H1 (cell line): ENCODE measurements around the gene GAS7. TPM values are rescaled to one million over a fixed set of nuclear protein-coding genes. Genes with fewer than 3 reads are reported as not detected.

Experiments used
- EP300 ChIP-seq, 2 experiments: IDR thresholded peaks; 1 replicate in 1 of 2; 2 replicates in 1 of 2; pipeline ENCODE4 v1.6.1; 2011 to 2012; ENCODE audit warnings: low read depth in 2 of 2, low read length in 2 of 2, mild to moderate bottlenecking in 2 of 2, borderline replicate concordance in 1 of 2, inconsistent platforms in 1 of 2, moderate library complexity in 1 of 2
- KDM1A ChIP-seq: fragments of 200-600, 300-600 bp; sonication (generic); IDR thresholded peaks from 2 replicates; pipeline ENCODE4 v1.7.1; 2016; ENCODE audit warnings: mild to moderate bottlenecking, low read length, borderline replicate concordance
- MAFK ChIP-seq: IDR thresholded peaks from 2 replicates; pipeline ENCODE4 v1.6.1; 2012; ENCODE audit warnings: low read depth, mild to moderate bottlenecking, improper control_type of control experiment, low read length
- POLR2A ChIP-seq, 2 experiments: IDR thresholded peaks; 1 replicate in 1 of 2; 2 replicates in 1 of 2; pipeline ENCODE4 v1.6.1; 2011; ENCODE audit warnings: low read depth in 2 of 2, low read length in 2 of 2, mild to moderate bottlenecking in 2 of 2; ENCODE audit errors: control extremely low read depth in 1 of 2
- RAD21 ChIP-seq, 2 experiments: IDR thresholded peaks in 1 of 2; conservative IDR thresholded peaks in 1 of 2; 2 replicates each; pipeline ENCODE4 v1.6.1; 2011; ENCODE audit warnings: low read depth in 2 of 2, low read length in 2 of 2, improper control_type of control experiment in 1 of 2, inconsistent platforms in 1 of 2, mild to moderate bottlenecking in 1 of 2, moderate library complexity in 1 of 2
- SP2 ChIP-seq: IDR thresholded peaks from 2 replicates; pipeline ENCODE4 v1.6.1; 2012; ENCODE audit warnings: mild to moderate bottlenecking, low read length, inconsistent platforms
- SP4 ChIP-seq: IDR thresholded peaks from 2 replicates; pipeline ENCODE4 v1.6.1; 2012; ENCODE audit warnings: low read length, inconsistent platforms
- TAF1 ChIP-seq: IDR thresholded peaks from 2 replicates; pipeline ENCODE4 v1.6.1; 2011; ENCODE audit warnings: mild to moderate bottlenecking, low read depth, low read length
- YY1 ChIP-seq: IDR thresholded peaks from 2 replicates; pipeline ENCODE4 v1.6.1; 2011; ENCODE audit warnings: low read depth, mild to moderate bottlenecking, low read length
- polyA plus RNA-seq, 7 experiments: library from polyadenylated mRNA; depleted of rRNA in 3 of 7; stranded (reverse) in 5 of 7; unstranded in 2 of 7; fragments of >200 nt in 5 of 7; fragments of 200-250 nt in 2 of 7; gene quantifications; 1 replicate in 5 of 7; 2 replicates in 1 of 7; 4 replicates in 1 of 7; pipeline versions ENCODE4 v1.2.1 to v1.2.3, GENCODE V29; 2011 to 2013; ENCODE audit warnings: missing spikeins in 2 of 7, mixed read lengths in 2 of 7
- total RNA-seq: library from RNA; stranded (reverse); fragmentation: NEBNext Ultra II Directional; extraction: Animal tissue kit (Norgen Biotek cat#: 25700); gene quantifications from 2 replicates; pipeline ENCODE4 v1.2.1, GENCODE V29; 2021
- TF ChIP-seq, protein P1 (sequence below): fragments of 300-600 bp; sonication (generic); IDR thresholded peaks from 2 replicates; pipeline ENCODE4 v1.7.1; 2012; ENCODE audit warnings: low read length, moderate library complexity, mild to moderate bottlenecking, inconsistent platforms; ENCODE audit not compliant: insufficient replicate concordance
- TF ChIP-seq, protein P2 (sequence below): IDR thresholded peaks from 2 replicates; pipeline ENCODE4 v1.6.1; 2011; ENCODE audit warnings: low read depth, mild to moderate bottlenecking, low read length; ENCODE audit not compliant: insufficient read depth
- TF ChIP-seq, protein P3 (sequence below): IDR thresholded peaks from 2 replicates; pipeline ENCODE4 v1.6.1; 2012; ENCODE audit warnings: inconsistent platforms

GAS7 gene
- total and polyA plus RNA-seq, 2 of the 8 experiments (the other 6 are each of a cell fraction or from before 2014, with no cell fraction given), result 5.0 to 14.5 TPM

DNA sequence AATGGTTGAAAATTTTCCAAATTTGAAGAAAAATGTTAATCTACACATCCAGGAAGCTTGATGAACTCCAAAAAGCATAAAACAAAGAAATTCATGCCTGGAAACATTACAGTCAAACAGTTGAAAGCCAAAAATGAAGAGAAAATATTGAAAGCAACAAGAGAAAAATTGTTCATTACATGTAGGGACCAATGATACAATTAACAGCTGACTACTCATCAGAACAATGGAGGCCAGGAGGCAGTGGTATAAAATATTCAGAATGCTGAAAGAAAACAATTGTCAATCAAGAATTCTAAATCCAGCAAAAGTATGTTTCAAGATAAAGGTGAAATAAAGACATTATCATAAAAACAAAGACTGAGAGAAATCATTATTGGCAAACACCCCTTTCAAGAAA, 315.0 kb downstream of the GAS7 start (continued):
- TF ChIP-seq, protein P1, sequence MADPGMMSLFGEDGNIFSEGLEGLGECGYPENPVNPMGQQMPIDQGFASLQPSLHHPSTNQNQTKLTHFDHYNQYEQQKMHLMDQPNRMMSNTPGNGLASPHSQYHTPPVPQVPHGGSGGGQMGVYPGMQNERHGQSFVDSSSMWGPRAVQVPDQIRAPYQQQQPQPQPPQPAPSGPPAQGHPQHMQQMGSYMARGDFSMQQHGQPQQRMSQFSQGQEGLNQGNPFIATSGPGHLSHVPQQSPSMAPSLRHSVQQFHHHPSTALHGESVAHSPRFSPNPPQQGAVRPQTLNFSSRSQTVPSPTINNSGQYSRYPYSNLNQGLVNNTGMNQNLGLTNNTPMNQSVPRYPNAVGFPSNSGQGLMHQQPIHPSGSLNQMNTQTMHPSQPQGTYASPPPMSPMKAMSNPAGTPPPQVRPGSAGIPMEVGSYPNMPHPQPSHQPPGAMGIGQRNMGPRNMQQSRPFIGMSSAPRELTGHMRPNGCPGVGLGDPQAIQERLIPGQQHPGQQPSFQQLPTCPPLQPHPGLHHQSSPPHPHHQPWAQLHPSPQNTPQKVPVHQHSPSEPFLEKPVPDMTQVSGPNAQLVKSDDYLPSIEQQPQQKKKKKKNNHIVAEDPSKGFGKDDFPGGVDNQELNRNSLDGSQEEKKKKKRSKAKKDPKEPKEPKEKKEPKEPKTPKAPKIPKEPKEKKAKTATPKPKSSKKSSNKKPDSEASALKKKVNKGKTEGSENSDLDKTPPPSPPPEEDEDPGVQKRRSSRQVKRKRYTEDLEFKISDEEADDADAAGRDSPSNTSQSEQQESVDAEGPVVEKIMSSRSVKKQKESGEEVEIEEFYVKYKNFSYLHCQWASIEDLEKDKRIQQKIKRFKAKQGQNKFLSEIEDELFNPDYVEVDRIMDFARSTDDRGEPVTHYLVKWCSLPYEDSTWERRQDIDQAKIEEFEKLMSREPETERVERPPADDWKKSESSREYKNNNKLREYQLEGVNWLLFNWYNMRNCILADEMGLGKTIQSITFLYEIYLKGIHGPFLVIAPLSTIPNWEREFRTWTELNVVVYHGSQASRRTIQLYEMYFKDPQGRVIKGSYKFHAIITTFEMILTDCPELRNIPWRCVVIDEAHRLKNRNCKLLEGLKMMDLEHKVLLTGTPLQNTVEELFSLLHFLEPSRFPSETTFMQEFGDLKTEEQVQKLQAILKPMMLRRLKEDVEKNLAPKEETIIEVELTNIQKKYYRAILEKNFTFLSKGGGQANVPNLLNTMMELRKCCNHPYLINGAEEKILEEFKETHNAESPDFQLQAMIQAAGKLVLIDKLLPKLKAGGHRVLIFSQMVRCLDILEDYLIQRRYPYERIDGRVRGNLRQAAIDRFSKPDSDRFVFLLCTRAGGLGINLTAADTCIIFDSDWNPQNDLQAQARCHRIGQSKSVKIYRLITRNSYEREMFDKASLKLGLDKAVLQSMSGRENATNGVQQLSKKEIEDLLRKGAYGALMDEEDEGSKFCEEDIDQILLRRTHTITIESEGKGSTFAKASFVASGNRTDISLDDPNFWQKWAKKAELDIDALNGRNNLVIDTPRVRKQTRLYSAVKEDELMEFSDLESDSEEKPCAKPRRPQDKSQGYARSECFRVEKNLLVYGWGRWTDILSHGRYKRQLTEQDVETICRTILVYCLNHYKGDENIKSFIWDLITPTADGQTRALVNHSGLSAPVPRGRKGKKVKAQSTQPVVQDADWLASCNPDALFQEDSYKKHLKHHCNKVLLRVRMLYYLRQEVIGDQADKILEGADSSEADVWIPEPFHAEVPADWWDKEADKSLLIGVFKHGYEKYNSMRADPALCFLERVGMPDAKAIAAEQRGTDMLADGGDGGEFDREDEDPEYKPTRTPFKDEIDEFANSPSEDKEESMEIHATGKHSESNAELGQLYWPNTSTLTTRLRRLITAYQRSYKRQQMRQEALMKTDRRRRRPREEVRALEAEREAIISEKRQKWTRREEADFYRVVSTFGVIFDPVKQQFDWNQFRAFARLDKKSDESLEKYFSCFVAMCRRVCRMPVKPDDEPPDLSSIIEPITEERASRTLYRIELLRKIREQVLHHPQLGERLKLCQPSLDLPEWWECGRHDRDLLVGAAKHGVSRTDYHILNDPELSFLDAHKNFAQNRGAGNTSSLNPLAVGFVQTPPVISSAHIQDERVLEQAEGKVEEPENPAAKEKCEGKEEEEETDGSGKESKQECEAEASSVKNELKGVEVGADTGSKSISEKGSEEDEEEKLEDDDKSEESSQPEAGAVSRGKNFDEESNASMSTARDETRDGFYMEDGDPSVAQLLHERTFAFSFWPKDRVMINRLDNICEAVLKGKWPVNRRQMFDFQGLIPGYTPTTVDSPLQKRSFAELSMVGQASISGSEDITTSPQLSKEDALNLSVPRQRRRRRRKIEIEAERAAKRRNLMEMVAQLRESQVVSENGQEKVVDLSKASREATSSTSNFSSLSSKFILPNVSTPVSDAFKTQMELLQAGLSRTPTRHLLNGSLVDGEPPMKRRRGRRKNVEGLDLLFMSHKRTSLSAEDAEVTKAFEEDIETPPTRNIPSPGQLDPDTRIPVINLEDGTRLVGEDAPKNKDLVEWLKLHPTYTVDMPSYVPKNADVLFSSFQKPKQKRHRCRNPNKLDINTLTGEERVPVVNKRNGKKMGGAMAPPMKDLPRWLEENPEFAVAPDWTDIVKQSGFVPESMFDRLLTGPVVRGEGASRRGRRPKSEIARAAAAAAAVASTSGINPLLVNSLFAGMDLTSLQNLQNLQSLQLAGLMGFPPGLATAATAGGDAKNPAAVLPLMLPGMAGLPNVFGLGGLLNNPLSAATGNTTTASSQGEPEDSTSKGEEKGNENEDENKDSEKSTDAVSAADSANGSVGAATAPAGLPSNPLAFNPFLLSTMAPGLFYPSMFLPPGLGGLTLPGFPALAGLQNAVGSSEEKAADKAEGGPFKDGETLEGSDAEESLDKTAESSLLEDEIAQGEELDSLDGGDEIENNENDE, result no peak
- no peak for TF ChIP-seq RAD21 (IDR thresholded peaks at IDR 0.05 in 1 of 2, conservative IDR thresholded peaks at IDR 0.05 in 1 of 2; ENCODE audit: low read depth in 2 of 2, low read length in 2 of 2)
- no peak for TF ChIP-seq KDM1A
- no peak for TF ChIP-seq SP4
- TF ChIP-seq MAFK, result no peak
- no peak for TF ChIP-seq SP2
- TF ChIP-seq YY1, result no peak
- TF ChIP-seq, protein P2, sequence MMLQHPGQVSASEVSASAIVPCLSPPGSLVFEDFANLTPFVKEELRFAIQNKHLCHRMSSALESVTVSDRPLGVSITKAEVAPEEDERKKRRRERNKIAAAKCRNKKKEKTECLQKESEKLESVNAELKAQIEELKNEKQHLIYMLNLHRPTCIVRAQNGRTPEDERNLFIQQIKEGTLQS, result no peak
- TF ChIP-seq TAF1, result no peak
- TF ChIP-seq EP300 (IDR thresholded peaks at IDR 0.05; ENCODE audit: borderline replicate concordance in 1 of 2, low read depth in 2 of 2, low read length in 2 of 2), result no peak
- TF ChIP-seq POLR2A (IDR thresholded peaks at IDR 0.05; ENCODE audit: control extremely low read depth in 1 of 2, low read depth in 2 of 2, low read length in 2 of 2), result no peak
- TF ChIP-seq, protein P3, sequence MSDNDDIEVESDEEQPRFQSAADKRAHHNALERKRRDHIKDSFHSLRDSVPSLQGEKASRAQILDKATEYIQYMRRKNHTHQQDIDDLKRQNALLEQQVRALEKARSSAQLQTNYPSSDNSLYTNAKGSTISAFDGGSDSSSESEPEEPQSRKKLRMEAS, result no peak
